K562 (cell line): ENCODE measurements around the gene PRR23E. TPM values are rescaled to one million over a fixed set of nuclear protein-coding genes. Genes with fewer than 3 reads are reported as not detected.

Experiments used
- BACH1 ChIP-seq: fragments of 200-800 bp; sonication (Bioruptor generic); IDR thresholded peaks from 2 replicates; pipeline ENCODE4 v1.6.1; 2016; ENCODE audit warnings: missing genetic modification characterization, missing compliant biosample characterization
- BDP1 ChIP-seq: IDR thresholded peaks from 3 replicates; pipeline ENCODE4 v1.6.1; 2011; ENCODE audit not compliant: insufficient read length, insufficient read depth
- JUN ChIP-seq, 2 experiments: sonication (generic) in 1 of 2; formaldehyde crosslinking in 1 of 2; IDR thresholded peaks; 2 replicates each; pipeline versions ENCODE4 v1.6.1 to v1.8.0; 2012 to 2022; ENCODE audit warnings: borderline replicate concordance in 2 of 2, mild to moderate bottlenecking in 2 of 2, improper control_type of control experiment in 1 of 2, low read depth in 1 of 2, low read length in 1 of 2, missing genetic modification reagents in 1 of 2
- KLF6 ChIP-seq: fragments of 250-450 bp; sonication (Bioruptor Pico); IDR thresholded peaks from 2 replicates; pipeline ENCODE4 v1.4.0; 2020; ENCODE audit warnings: mild to moderate bottlenecking, moderate library complexity, borderline replicate concordance
- WHSC1 ChIP-seq: IDR thresholded peaks from one replicate; pipeline ENCODE4 v1.6.1; 2012; ENCODE audit warnings: low read length, control low read depth, inconsistent platforms
- ZBTB34 ChIP-seq: fragments of 250-450 bp; sonication (Bioruptor Pico); IDR thresholded peaks from 2 replicates; pipeline ENCODE4 v1.8.0; 2021; ENCODE audit warnings: mild to moderate bottlenecking, moderate library complexity
- ZNF146 ChIP-seq: IDR thresholded peaks from one replicate; pipeline ENCODE4 v1.6.1; 2018; ENCODE audit warnings: missing compliant biosample characterization; ENCODE audit not compliant: unreplicated experiment
- polyA plus RNA-seq, 8 experiments: library from polyadenylated mRNA; depleted of rRNA in 4 of 8; stranded (reverse) in 5 of 8; unstranded in 3 of 8; fragments of >200 nt; fragmentation: Nextera tagmentation in 2 of 8; fragmentation: Illumina TruSeq in 1 of 8; extraction: Ambion mirVana in 2 of 8; extraction: Trizol in 1 of 8; gene quantifications; 2 replicates each; pipeline versions ENCODE4 v1.2.1 to v1.2.3, GENCODE V29; 2011 to 2014; ENCODE audit warnings: inconsistent platforms in 1 of 8, missing spikeins in 1 of 8
- total RNA-seq, 7 experiments: library from RNA; depleted of rRNA in 6 of 7; stranded (reverse); fragments of >200 nt in 6 of 7; fragmentation: Illumina TruSeq in 2 of 7; extraction: Trizol in 2 of 7; gene quantifications; 2 replicates each; pipeline versions ENCODE4 v1.2.1 to v1.2.3, GENCODE V29; 2011 to 2021; ENCODE audit warnings: low replicate concordance in 1 of 7
- TF ChIP-seq, protein P1 (sequence below): fragments of 450-650 bp; formaldehyde crosslinking; conservative IDR thresholded peaks from 2 replicates; pipeline ENCODE4 v1.4.0; 2022; ENCODE audit warnings: mild to moderate bottlenecking, missing genetic modification characterization

PRR23E gene
- total and polyA plus RNA-seq, 9 of the 15 experiments (the other 6 are each of a cell fraction or from before 2014, with no cell fraction given), result not detected

DNA sequence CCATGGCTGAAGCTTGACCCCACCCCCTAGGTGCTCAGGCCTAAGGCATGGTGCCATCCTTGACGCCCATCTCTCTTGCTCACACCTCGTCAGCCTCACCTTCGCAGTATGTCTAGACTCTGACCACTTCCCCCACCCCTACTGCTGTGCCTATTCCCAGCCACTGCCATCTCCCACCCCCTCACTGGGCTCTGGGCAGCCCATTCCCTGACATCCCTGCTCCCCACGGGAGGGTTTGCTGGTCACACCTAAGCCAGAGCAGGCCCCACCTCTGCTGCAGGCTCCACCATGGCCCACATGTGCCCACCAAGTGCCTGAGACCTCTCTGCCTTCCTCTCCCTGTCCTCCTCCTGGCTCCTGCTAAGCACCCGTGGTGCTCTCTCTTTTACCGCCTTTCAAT, 47.7 kb upstream of the PRR23E start (continued):
- TF ChIP-seq KLF6 (CRISPR knock-in tag), result no peak
- no peak for TF ChIP-seq JUN (IDR thresholded peaks at IDR 0.05; ENCODE audit: borderline replicate concordance, low read depth, low read length)
- TF ChIP-seq JUN (CRISPR knock-in tag; IDR thresholded peaks at IDR 0.05; ENCODE audit: borderline replicate concordance), result no peak
- TF ChIP-seq WHSC1, result no peak
- TF ChIP-seq BACH1 (tag), result no peak
- no peak for TF ChIP-seq BDP1
- TF ChIP-seq, protein P1, sequence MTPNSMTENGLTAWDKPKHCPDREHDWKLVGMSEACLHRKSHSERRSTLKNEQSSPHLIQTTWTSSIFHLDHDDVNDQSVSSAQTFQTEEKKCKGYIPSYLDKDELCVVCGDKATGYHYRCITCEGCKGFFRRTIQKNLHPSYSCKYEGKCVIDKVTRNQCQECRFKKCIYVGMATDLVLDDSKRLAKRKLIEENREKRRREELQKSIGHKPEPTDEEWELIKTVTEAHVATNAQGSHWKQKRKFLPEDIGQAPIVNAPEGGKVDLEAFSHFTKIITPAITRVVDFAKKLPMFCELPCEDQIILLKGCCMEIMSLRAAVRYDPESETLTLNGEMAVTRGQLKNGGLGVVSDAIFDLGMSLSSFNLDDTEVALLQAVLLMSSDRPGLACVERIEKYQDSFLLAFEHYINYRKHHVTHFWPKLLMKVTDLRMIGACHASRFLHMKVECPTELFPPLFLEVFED, result no peak
- no peak for TF ChIP-seq ZNF146 (CRISPR knock-in tag)
- no peak for TF ChIP-seq ZBTB34
